ENCODE measurements around the gene TFAP2E.

Gene TFAP2E

GRCh38 chr1:35644204-35644603, 71.1 kb downstream of the TFAP2E start:
- Histone ChIP-seq H3K4me3 (ENCODE audit: low read length, poor library complexity, severe bottlenecking) (no peak overlapping the region), H3K4me2 (ENCODE audit: low read depth, low read length, poor library complexity, severe bottlenecking) (no peak overlapping the region), H3K27me3 (ENCODE audit: insufficient read depth, low read length, poor library complexity, severe bottlenecking) (no peaks in the 10 kb centered on the region), H3K79me2 (ENCODE audit: insufficient read depth, low read length) (peaks cover 24% of the 10 kb centered on the region), H3F3A (ENCODE audit: low read depth) (no peaks in the 10 kb centered on the region), H3K9me2 (replicated peaks; ENCODE audit: low read depth, low read length) (no peaks in the 10 kb centered on the region), H4K20me1 (ENCODE audit: insufficient read depth, low read length, poor library complexity, severe bottlenecking) (peaks cover 18% of the 10 kb centered on the region), H2AFZ (ENCODE audit: low read length) (no peak overlapping the region), H3K9ac (ENCODE audit: low read depth, low read length, poor library complexity, severe bottlenecking) (no peak overlapping the region), H3K9me3 (ENCODE audit: insufficient read depth, low read depth, low read length) (no peaks in the 10 kb centered on the region), H3K36me3 (ENCODE audit: insufficient read depth, low read length) (no peaks in the 10 kb centered on the region), H3K4me1 (ENCODE audit: insufficient read depth, low read length, poor library complexity, severe bottlenecking) (peaks cover 19% of the 10 kb centered on the region)
- TF ChIP-seq CTCF (conservative IDR thresholded peaks at IDR 0.05; ENCODE audit: low read length) (no peak), EZH2phosphoT487 (IDR thresholded peaks at IDR 0.05; ENCODE audit: borderline replicate concordance) (no peak)

Measured in Loucy (cell line).